ENCODE results near the gene ABL1.

The ABL1 gene

GRCh38 chr9:130837643-130838042, 2.6 kb downstream of the ABL1 start:
- Histone ChIP-seq H3K27me3 (replicated peaks; ENCODE audit: control insufficient read depth, insufficient read depth, low read length) (no peaks in the 10 kb centered on the region), H3K36me3 (ENCODE audit: control insufficient read depth, insufficient read depth, low read length) (no peaks in the 10 kb centered on the region; the same call in 1 of the 2 replicates), H3K4me3 (replicated peaks; ENCODE audit: low read depth, low read length) (no peak overlapping the region)
- TF ChIP-seq, protein P1, sequence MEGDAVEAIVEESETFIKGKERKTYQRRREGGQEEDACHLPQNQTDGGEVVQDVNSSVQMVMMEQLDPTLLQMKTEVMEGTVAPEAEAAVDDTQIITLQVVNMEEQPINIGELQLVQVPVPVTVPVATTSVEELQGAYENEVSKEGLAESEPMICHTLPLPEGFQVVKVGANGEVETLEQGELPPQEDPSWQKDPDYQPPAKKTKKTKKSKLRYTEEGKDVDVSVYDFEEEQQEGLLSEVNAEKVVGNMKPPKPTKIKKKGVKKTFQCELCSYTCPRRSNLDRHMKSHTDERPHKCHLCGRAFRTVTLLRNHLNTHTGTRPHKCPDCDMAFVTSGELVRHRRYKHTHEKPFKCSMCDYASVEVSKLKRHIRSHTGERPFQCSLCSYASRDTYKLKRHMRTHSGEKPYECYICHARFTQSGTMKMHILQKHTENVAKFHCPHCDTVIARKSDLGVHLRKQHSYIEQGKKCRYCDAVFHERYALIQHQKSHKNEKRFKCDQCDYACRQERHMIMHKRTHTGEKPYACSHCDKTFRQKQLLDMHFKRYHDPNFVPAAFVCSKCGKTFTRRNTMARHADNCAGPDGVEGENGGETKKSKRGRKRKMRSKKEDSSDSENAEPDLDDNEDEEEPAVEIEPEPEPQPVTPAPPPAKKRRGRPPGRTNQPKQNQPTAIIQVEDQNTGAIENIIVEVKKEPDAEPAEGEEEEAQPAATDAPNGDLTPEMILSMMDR (IDR thresholded peaks at IDR 0.05; ENCODE audit: insufficient read depth, low read length, poor library complexity, severe bottlenecking), result no peak
- no peak for DNase-seq (ENCODE audit: extremely low read depth, insufficient read length)

DNA sequence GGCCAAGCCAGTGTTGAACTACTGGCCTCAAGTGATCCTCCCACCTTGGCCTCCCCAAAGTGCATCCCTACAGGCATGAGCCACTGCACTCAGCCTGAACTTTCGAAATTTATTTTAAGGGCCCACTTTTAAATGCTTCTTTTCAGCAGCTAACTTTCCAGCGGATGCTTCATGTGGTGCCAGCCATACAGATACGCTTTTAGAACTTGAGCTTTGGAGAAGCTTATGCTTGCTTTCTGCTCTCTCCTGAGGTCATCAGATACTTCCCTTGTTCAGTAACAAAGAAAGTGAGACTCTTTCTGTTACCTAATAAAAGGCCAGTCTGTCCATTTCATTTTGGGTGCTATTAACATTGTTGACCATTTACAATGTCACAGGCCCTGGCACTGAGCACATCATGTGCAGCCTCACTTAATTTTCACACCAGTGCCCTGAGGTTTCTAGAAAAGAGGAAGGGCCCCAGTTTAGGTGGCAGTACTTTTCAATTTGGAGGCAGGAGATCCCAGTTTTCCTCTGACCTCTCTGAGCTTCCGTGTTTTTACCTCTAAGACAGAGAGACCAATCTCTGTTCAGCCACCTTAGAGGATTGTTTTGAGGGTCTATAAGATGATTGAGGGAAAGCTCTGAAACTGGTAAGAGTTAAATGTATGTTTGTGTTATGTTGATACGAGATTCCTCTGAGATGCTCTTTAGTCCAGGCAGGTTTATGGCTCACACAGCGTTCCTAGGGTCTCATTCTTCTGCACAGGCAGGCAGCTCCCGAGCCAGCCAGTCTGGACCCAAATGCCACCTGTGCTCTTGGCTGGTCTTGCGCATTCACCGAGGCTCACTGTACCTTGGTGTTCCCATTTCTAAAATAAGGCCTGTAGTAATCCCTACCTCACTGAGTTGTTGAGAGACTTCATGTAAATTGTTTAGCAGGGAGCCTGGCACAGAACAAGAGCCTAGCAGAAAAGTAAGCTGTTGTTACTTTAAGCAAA, 4.4 kb downstream of the ABL1 start:
- TF ChIP-seq, protein P1 (IDR thresholded peaks at IDR 0.05; ENCODE audit: insufficient read depth, low read length, poor library complexity, severe bottlenecking), result no peak
- no peak overlapping the region for H3K4me3 ChIP-seq (replicated peaks; ENCODE audit: low read depth, low read length)

DNA sequence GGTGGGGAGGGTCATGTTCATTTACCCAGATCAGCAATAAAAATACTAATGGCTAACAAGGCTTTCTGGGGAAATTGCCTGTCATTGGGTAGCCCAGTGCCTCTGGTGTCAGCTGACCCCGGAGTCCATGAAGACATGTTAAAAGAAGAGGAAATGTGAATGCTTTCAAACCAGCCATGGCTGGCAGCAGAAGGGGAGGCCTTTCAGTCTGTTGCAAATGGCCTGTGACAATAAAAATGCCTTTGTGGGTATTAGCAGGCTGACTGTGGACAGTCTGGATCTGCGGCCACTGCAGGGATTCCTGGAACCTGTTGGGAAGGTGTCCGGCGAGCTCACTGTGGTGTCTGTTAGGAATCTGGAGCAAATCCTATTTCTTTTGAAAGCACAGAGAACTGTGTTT, 7.5 kb downstream of the ABL1 start:
- no peak overlapping the region for H3K4me3 ChIP-seq (replicated peaks; ENCODE audit: low read depth, low read length)
- TF ChIP-seq, protein P1 (IDR thresholded peaks at IDR 0.05; ENCODE audit: insufficient read depth, low read length, poor library complexity, severe bottlenecking), result no peak
- H3K27me3 ChIP-seq (replicated peaks; ENCODE audit: control insufficient read depth, insufficient read depth, low read length), result no peaks in the 10 kb centered on the region
- no peak for DNase-seq (ENCODE audit: extremely low read depth, insufficient read length)
- no peaks in the 10 kb centered on the region; the same call in none of the 2 replicates for H3K36me3 ChIP-seq (ENCODE audit: control insufficient read depth, insufficient read depth, low read length)

More for the DNA sequence above, 4.4 kb downstream of the ABL1 start:
- Histone ChIP-seq H3K36me3 (ENCODE audit: control insufficient read depth, insufficient read depth, low read length) (no peaks in the 10 kb centered on the region; the same call in none of the 2 replicates), H3K27me3 (replicated peaks; ENCODE audit: control insufficient read depth, insufficient read depth, low read length) (no peaks in the 10 kb centered on the region)
- DNase-seq (ENCODE audit: extremely low read depth, insufficient read length), result no peak

DNA sequence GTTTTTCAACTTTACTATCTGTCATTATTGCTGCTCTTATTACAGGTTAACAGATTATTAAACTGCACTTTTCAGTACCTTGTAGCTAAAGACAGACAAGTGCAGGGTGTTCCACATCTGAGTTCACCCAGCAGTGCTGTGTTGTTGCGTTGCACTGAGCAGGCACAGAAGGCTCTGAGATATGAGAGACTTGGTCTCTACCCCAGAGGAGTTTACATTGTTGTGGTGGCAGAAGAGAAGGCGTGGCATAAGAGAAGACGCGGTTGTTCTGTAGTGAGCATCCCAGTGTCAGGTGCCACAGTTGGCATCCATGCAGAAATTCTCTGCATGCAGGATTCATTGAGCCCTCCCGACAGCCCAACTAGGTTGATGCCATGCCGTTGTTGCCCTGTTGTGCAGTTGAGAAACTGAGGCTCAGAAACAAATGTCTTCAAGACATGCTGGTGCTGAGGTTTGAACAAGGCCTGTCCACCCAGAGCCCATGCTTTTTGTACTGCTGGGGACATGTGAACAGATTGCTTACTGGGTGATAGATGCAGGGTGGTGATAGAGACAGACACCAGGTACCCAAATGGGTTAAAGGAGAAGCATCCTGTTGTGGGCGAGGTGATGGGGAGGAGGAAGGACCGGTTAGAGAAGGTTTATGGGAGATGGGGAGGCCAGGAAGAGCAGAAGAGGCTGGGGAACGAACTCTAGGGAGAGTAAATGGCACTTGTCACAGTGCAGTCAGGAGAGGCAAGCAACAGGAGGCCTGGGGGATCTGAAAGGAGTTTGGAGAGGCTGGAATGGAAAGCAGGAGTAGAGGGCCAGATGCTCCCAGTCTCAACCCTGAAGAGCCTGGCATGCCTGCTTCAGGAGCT, 8.2 kb downstream of the ABL1 start:
- Histone ChIP-seq H3K27me3 (replicated peaks; ENCODE audit: control insufficient read depth, insufficient read depth, low read length) (no peaks in the 10 kb centered on the region), H3K36me3 (ENCODE audit: control insufficient read depth, insufficient read depth, low read length) (no peaks in the 10 kb centered on the region; the same call in none of the 2 replicates), H3K4me3 (replicated peaks; ENCODE audit: low read depth, low read length) (no peak overlapping the region)
- DNase-seq (ENCODE audit: extremely low read depth, insufficient read length), result no peak
- TF ChIP-seq, protein P1 (IDR thresholded peaks at IDR 0.05; ENCODE audit: insufficient read depth, low read length, poor library complexity, severe bottlenecking), result no peak

DNA sequence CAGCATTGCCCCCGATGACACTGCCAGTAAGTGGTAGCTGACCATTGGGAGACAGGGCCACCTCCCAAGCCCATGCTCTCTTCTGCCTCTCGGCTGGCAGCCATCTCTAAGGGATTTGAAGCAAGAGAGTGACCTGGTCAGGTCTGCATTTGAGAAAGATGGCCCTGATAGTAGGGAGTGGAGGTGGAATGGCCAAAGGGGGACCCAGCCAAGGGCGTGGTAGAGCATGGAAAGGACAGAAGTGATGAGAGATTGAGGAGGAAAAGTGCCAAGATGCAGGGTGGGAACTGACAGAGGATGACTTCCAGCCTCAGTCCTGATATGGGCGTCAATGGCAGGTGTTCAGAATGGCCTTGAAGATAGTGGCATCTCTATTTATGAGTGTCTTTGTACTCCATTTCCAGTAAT, 9.0 kb downstream of the ABL1 start:
- no peaks in the 10 kb centered on the region; the same call in 1 of the 2 replicates for H3K36me3 ChIP-seq (ENCODE audit: control insufficient read depth, insufficient read depth, low read length)
- no peak overlapping the region for H3K4me3 ChIP-seq (replicated peaks; ENCODE audit: low read depth, low read length)
- H3K27me3 ChIP-seq (replicated peaks; ENCODE audit: control insufficient read depth, insufficient read depth, low read length), result no peaks in the 10 kb centered on the region
- DNase-seq (ENCODE audit: extremely low read depth, insufficient read length), result no peak
- TF ChIP-seq, protein P1 (IDR thresholded peaks at IDR 0.05; ENCODE audit: insufficient read depth, low read length, poor library complexity, severe bottlenecking), result no peak

Data from GM06990 (cell line).